ENCODE results near the gene GAS7. TPM values are rescaled to one million over a fixed set of nuclear protein-coding genes. Genes with fewer than 3 reads are reported as not detected.

Gene GAS7
- total and polyA plus RNA-seq, 9 of the 15 experiments (the other 6 are each of a cell fraction or from before 2014, with no cell fraction given), result 0.11 to 0.33 TPM; not detected in 7

DNA sequence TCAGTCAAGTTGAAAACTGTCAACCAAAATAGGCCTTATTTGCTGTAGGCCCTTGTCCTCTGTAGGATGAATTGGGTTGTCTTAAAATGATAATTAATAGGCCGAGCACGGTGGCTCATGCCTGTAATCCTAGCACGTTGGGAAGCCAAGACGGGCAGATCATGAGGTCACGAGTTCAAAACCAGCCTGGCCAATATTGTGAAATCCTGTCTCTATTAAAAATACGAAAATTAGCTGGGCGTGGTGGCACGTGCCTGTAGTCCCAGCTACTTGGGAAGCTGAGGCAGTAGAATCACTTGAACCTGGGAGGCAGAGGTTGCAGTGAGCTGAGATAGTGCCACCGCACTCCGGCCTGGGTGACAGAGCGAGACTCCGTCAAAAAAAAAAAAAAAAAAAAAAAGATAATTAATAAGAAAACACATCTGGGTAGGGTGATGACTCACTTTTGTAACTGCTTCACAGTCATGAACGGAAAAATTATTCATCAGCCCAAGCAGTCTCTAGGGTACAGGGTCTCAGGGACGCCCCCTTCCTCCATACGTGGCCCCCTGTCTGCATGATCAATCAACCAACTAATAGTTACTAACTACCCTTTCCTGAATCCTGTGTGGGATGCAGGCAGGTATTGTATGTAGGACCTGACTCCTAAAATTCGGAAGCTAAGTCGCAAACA lies 156.4 kb downstream of the GAS7 start:
- Histone ChIP-seq H4K20me1 (replicated peaks; ENCODE audit: control insufficient read depth, insufficient read depth, low read length) (no peaks in the 10 kb centered on the region), H3K9me3 (replicated peaks; ENCODE audit: control insufficient read depth, insufficient read depth, low read depth, low read length) (no peaks in the 10 kb centered on the region), H3K36me3 (ENCODE audit: control insufficient read depth, insufficient read depth, low read length) (no peaks in the 10 kb centered on the region), H2AFZ (ENCODE audit: low read depth, low read length) (no peak overlapping the region), H3K27ac (ENCODE audit: extremely low read depth, low read depth, low read length) (no peak overlapping the region), H3K4me1 (replicated peaks in 1 of 2; ENCODE audit: control insufficient read depth in 2 of 2, insufficient read depth in 2 of 2, low read length in 2 of 2) (no peaks in the 10 kb centered on the region), H3K4me3 (no peak overlapping the region), H3K9me1 (ENCODE audit: control insufficient read depth, insufficient read depth, low read length) (no peaks in the 10 kb centered on the region), H3K79me2 (ENCODE audit: control insufficient read depth, insufficient read depth, low read length) (no peaks in the 10 kb centered on the region), H3K27me3 (ENCODE audit: control insufficient read depth in 2 of 2, insufficient read depth in 2 of 2, low read length in 2 of 2) (peaks cover 0 to 2% of the 10 kb centered on the region in 2 experiments; a peak in 1 of 5 replicates), H3K9ac (ENCODE audit: insufficient read depth in 1 of 2, low read depth in 2 of 2, low read length in 2 of 2) (no peak overlapping the region), H3K4me2 (ENCODE audit: insufficient read depth, low read length) (no peak overlapping the region)
- POLR2A ChIA-PET, result no interaction called here
- intact Hi-C loops (cut with micrococcal nuclease) (no loop called here), in situ Hi-C loops (cut with MboI) (no loop called here)
- FAIRE-seq (no peak), DNase-seq (ENCODE audit: extremely low read depth in 1 of 4, low spot score in 3 of 4) (no peak), ATAC-seq (no peak)
- 2% methylated on average over 11 of the region's 17 CpGs for WGBS (ENCODE audit: insufficient coverage, low coverage, missing lambda C conversion rate)
- CTCF ChIA-PET (ENCODE audit: low intra/inter-chr PET ratio), result no interaction called here
- BruUV-seq (replicated peaks), result no TSS peak
- TF ChIP-seq, protein P1, sequence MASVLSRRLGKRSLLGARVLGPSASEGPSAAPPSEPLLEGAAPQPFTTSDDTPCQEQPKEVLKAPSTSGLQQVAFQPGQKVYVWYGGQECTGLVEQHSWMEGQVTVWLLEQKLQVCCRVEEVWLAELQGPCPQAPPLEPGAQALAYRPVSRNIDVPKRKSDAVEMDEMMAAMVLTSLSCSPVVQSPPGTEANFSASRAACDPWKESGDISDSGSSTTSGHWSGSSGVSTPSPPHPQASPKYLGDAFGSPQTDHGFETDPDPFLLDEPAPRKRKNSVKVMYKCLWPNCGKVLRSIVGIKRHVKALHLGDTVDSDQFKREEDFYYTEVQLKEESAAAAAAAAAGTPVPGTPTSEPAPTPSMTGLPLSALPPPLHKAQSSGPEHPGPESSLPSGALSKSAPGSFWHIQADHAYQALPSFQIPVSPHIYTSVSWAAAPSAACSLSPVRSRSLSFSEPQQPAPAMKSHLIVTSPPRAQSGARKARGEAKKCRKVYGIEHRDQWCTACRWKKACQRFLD (CRISPR knock-in tag; IDR thresholded peaks at IDR 0.05), result no peak
- TF ChIP-seq ZNF717 (CRISPR knock-in tag; IDR thresholded peaks at IDR 0.05) (no peak), MCM2 (IDR thresholded peaks at IDR 0.05; ENCODE audit: low read depth) (no peak), TSC22D4 (tag; IDR thresholded peaks at IDR 0.05) (no peak), HMG20B (CRISPR knock-in tag; IDR thresholded peaks at IDR 0.05) (no peak), SREBF1 (IDR thresholded peaks at IDR 0.05; ENCODE audit: borderline replicate concordance, low read depth, low read length) (no peak), ZNF408 (CRISPR knock-in tag; IDR thresholded peaks at IDR 0.05; ENCODE audit: low read depth) (no peak), ZNF444 (CRISPR knock-in tag; IDR thresholded peaks at IDR 0.05) (no peak), ZNF311 (CRISPR knock-in tag; IDR thresholded peaks at IDR 0.05) (no peak), MTA2 (IDR thresholded peaks at IDR 0.05; ENCODE audit: low read depth) (no peak), ZNF436 (CRISPR knock-in tag; IDR thresholded peaks at IDR 0.05) (no peak), CBX1 (IDR thresholded peaks at IDR 0.05; ENCODE audit: low read depth) (no peak), STAT5A (IDR thresholded peaks at IDR 0.05; ENCODE audit: borderline replicate concordance, low read length) (no peak), ZEB2 (IDR thresholded peaks at IDR 0.05) (no peak), TAF9B (IDR thresholded peaks at IDR 0.05; ENCODE audit: partially characterized antibody) (no peak)
- TF ChIP-seq, protein P2, sequence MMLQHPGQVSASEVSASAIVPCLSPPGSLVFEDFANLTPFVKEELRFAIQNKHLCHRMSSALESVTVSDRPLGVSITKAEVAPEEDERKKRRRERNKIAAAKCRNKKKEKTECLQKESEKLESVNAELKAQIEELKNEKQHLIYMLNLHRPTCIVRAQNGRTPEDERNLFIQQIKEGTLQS (IDR thresholded peaks at IDR 0.05), result no peak
- TF ChIP-seq, protein P2 (CRISPR knock-in tag; conservative IDR thresholded peaks at IDR 0.05), result no peak
- TF ChIP-seq, protein P3, sequence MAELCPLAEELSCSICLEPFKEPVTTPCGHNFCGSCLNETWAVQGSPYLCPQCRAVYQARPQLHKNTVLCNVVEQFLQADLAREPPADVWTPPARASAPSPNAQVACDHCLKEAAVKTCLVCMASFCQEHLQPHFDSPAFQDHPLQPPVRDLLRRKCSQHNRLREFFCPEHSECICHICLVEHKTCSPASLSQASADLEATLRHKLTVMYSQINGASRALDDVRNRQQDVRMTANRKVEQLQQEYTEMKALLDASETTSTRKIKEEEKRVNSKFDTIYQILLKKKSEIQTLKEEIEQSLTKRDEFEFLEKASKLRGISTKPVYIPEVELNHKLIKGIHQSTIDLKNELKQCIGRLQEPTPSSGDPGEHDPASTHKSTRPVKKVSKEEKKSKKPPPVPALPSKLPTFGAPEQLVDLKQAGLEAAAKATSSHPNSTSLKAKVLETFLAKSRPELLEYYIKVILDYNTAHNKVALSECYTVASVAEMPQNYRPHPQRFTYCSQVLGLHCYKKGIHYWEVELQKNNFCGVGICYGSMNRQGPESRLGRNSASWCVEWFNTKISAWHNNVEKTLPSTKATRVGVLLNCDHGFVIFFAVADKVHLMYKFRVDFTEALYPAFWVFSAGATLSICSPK (IDR thresholded peaks at IDR 0.05; ENCODE audit: borderline replicate concordance), result no peak
- TF ChIP-seq, protein P4, sequence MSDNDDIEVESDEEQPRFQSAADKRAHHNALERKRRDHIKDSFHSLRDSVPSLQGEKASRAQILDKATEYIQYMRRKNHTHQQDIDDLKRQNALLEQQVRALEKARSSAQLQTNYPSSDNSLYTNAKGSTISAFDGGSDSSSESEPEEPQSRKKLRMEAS (CRISPR knock-in tag; IDR thresholded peaks at IDR 0.05), result no peak
